PFSK-1 (cell line): ENCODE results near the gene TMEM87B.

Experiments
- FOXP2 ChIP-seq: optimal IDR thresholded peaks from 2 replicates; pipeline ENCODE3; 2011; ENCODE audit warnings: borderline replicate concordance, control low read depth, inconsistent platforms; ENCODE audit not compliant: insufficient read depth; ENCODE audit errors: extremely low read length, extremely low read depth
- POLR2AphosphoS5 ChIP-seq: IDR thresholded peaks from 2 replicates; pipeline ENCODE4 v1.6.1; 2012; ENCODE audit warnings: low read depth, mild to moderate bottlenecking, control low read depth, low read length, moderate library complexity
- REST ChIP-seq, 2 experiments: IDR thresholded peaks; 2 replicates each; pipeline versions ENCODE4 v1.6.1 to v1.8.0; 2011 to 2012; ENCODE audit warnings: low read depth in 2 of 2, low read length in 2 of 2, control low read depth in 1 of 2, inconsistent platforms in 1 of 2, mild to moderate bottlenecking in 1 of 2, moderate library complexity in 1 of 2; ENCODE audit not compliant: insufficient read depth in 1 of 2
- SIN3A ChIP-seq: IDR thresholded peaks from 2 replicates; pipeline ENCODE4 v1.6.1; 2012; ENCODE audit warnings: mild to moderate bottlenecking, low read length, moderate library complexity, borderline replicate concordance; ENCODE audit not compliant: insufficient read depth
- TAF1 ChIP-seq: IDR thresholded peaks from 2 replicates; pipeline ENCODE4 v1.6.1; 2012; ENCODE audit warnings: low read length, control low read depth, borderline replicate concordance; ENCODE audit not compliant: insufficient read depth

GRCh38 chr2:112035786-112036185 lies 19.3 kb upstream of the TMEM87B start:
- TF ChIP-seq SIN3A: no peak
- no peak for TF ChIP-seq POLR2AphosphoS5
- TF ChIP-seq REST (IDR thresholded peaks at IDR 0.05; ENCODE audit: insufficient read depth in 1 of 2, low read depth in 2 of 2, low read length in 2 of 2): no peak
- TF ChIP-seq TAF1: no peak
- no peak for TF ChIP-seq FOXP2
